ENCODE data around the gene ZNF117.

The ZNF117 gene

GRCh38 chr7:64997927-64998391 lies 7.1 kb upstream of the ZNF117 start:
- H3K4me3 ChIP-seq (replicated peaks; ENCODE audit: low read depth, low read length): no peak overlapping the region
- no peak for DNase-seq (ENCODE audit: low read depth)
- no peak for TF ChIP-seq CTCF (IDR thresholded peaks at IDR 0.05; ENCODE audit: low read length, missing control alignments)

GRCh38 chr7:64997164-64997908 lies 6.5 kb upstream of the ZNF117 start:
- no peak for TF ChIP-seq CTCF (IDR thresholded peaks at IDR 0.05; ENCODE audit: low read length, missing control alignments)
- no peak for DNase-seq (ENCODE audit: low read depth)
- no peak overlapping the region for H3K4me3 ChIP-seq (replicated peaks; ENCODE audit: low read depth, low read length)

GRCh38 chr7:64996305-64996704 lies 5.5 kb upstream of the ZNF117 start:
- no peak for DNase-seq (ENCODE audit: low read depth)
- H3K4me3 ChIP-seq (replicated peaks; ENCODE audit: low read depth, low read length): no peak overlapping the region
- no peak for TF ChIP-seq CTCF (IDR thresholded peaks at IDR 0.05; ENCODE audit: low read length, missing control alignments)

- H3K4me3 ChIP-seq (replicated peaks; ENCODE audit: low read depth, low read length): no peak overlapping the region
- TF ChIP-seq CTCF (IDR thresholded peaks at IDR 0.05; ENCODE audit: low read length, missing control alignments): no peak
- DNase-seq (ENCODE audit: low read depth): no peak
These were observed 3.1 kb upstream of the ZNF117 start for GRCh38 chr7:64993901-64994300.

- no peak for TF ChIP-seq CTCF (IDR thresholded peaks at IDR 0.05; ENCODE audit: low read length, missing control alignments)
- no peak overlapping the region for H3K4me3 ChIP-seq (replicated peaks; ENCODE audit: low read depth, low read length)
- DNase-seq (ENCODE audit: low read depth): no peak
These were observed 2.1 kb upstream of the ZNF117 start for GRCh38 chr7:64992971-64993370.

- TF ChIP-seq CTCF (IDR thresholded peaks at IDR 0.05; ENCODE audit: low read length, missing control alignments): no peak
- DNase-seq (ENCODE audit: low read depth): no peak
- no peak overlapping the region for H3K4me3 ChIP-seq (replicated peaks; ENCODE audit: low read depth, low read length)
These were observed 620 bp downstream of the ZNF117 start for GRCh38 chr7:64990216-64990615.
